SK-N-SH treated with all-trans-retinoic acid at 6 μM for 48 hours (cell line): Measurements from ENCODE around the gene KCTD12.
A peak's percentile ranks its signal among the peaks of the same experiment; 100 is the strongest.

Experiments
- ATAC-seq: fragments of 200-7000 bp; cut with Tn5 transposase; 3 replicates; pipeline ENCODE4 v1.9.1; 2020; ENCODE audit warnings: mild to moderate bottlenecking, moderate library complexity
- ARNTL ChIP-seq: fragments of 450-650 bp; formaldehyde crosslinking; IDR thresholded peaks from 2 replicates; pipeline ENCODE4 v1.5.0; 2020; ENCODE audit warnings: low read depth, mild to moderate bottlenecking, moderate library complexity, borderline replicate concordance
- BACH2 ChIP-seq: fragments of 250-450 bp; sonication (Bioruptor Pico); IDR thresholded peaks from 2 replicates; pipeline ENCODE4 v1.9.0; 2021; ENCODE audit warnings: mild to moderate bottlenecking, borderline replicate concordance
- ESRRG ChIP-seq: fragments of 250-450 bp; sonication (Bioruptor Pico); IDR thresholded peaks from 2 replicates; pipeline ENCODE4 v1.6.1; 2021; ENCODE audit warnings: mild to moderate bottlenecking
- GLIS3 ChIP-seq: fragments of 250-450 bp; sonication (Bioruptor Pico); IDR thresholded peaks from 2 replicates; pipeline ENCODE4 v1.5.0; 2020; ENCODE audit warnings: mild to moderate bottlenecking, moderate library complexity
- ISL1 ChIP-seq: fragments of 250-450 bp; sonication (Bioruptor Pico); IDR thresholded peaks from 2 replicates; pipeline ENCODE4 v2.1.2; 2022; ENCODE audit warnings: mild to moderate bottlenecking, moderate library complexity
- OSR1 ChIP-seq: fragments of 250-450 bp; sonication (Bioruptor Pico); IDR thresholded peaks from 2 replicates; pipeline ENCODE4 v1.8.0; 2022; ENCODE audit warnings: moderate library complexity, mild to moderate bottlenecking, inconsistent platforms
- PPARA ChIP-seq: fragments of 250-450 bp; sonication (Bioruptor Pico); IDR thresholded peaks from 2 replicates; pipeline ENCODE4 v1.5.0; 2020; ENCODE audit warnings: mild to moderate bottlenecking, borderline replicate concordance
- RARB ChIP-seq: fragments of 250-450 bp; sonication (Bioruptor Pico); IDR thresholded peaks from 2 replicates; pipeline ENCODE4 v1.8.0; 2021; ENCODE audit warnings: mild to moderate bottlenecking, moderate library complexity
- SNAI2 ChIP-seq: fragments of 250-450 bp; sonication (Bioruptor Pico); IDR thresholded peaks from 2 replicates; pipeline ENCODE4 v1.5.0; 2020; ENCODE audit warnings: mild to moderate bottlenecking, moderate library complexity
- TCF4 ChIP-seq: fragments of 250-450 bp; sonication (Bioruptor Pico); IDR thresholded peaks from 2 replicates; pipeline ENCODE4 v1.8.0; 2021; ENCODE audit warnings: mild to moderate bottlenecking, moderate library complexity, borderline replicate concordance
- TOX ChIP-seq: fragments of 250-450 bp; sonication (Bioruptor Pico); IDR thresholded peaks from 2 replicates; pipeline ENCODE4 v1.8.0; 2021; ENCODE audit warnings: mild to moderate bottlenecking, moderate library complexity, borderline replicate concordance
- ZC3H10 ChIP-seq: fragments of 250-450 bp; sonication (Bioruptor Pico); IDR thresholded peaks from 2 replicates; pipeline ENCODE4 v1.5.1; 2021; ENCODE audit warnings: mild to moderate bottlenecking, moderate library complexity
- ZFP3 ChIP-seq: fragments of 250-450 bp; sonication (Bioruptor Pico); IDR thresholded peaks from 2 replicates; pipeline ENCODE4 v1.5.0; 2020; ENCODE audit warnings: mild to moderate bottlenecking, moderate library complexity
- ZFP30 ChIP-seq: fragments of 450-650 bp; formaldehyde crosslinking; IDR thresholded peaks from 2 replicates; pipeline ENCODE4 v1.5.0; 2022; ENCODE audit warnings: mild to moderate bottlenecking, moderate library complexity
- ZNF565 ChIP-seq: fragments of 450-650 bp; formaldehyde crosslinking; conservative IDR thresholded peaks from 2 replicates; pipeline ENCODE4 v1.5.0; 2020; ENCODE audit warnings: low read depth, mild to moderate bottlenecking, moderate library complexity
- ZNF70 ChIP-seq: fragments of 450-650 bp; formaldehyde crosslinking; IDR thresholded peaks from 2 replicates; pipeline ENCODE4 v1.5.0; 2020; ENCODE audit warnings: mild to moderate bottlenecking, moderate library complexity
- ZNF8 ChIP-seq: fragments of 450-650 bp; formaldehyde crosslinking; IDR thresholded peaks from 2 replicates; pipeline ENCODE4 v1.5.0; 2020; ENCODE audit warnings: mild to moderate bottlenecking, moderate library complexity
- TF ChIP-seq, protein P1 (sequence below): fragments of 250-450 bp; sonication (Bioruptor Pico); IDR thresholded peaks from 2 replicates; pipeline ENCODE4 v1.5.1; 2021; ENCODE audit warnings: mild to moderate bottlenecking, moderate library complexity
- TF ChIP-seq, protein P2 (sequence below): fragments of 250-450 bp; sonication (Bioruptor Pico); IDR thresholded peaks from 2 replicates; pipeline ENCODE4 v1.8.0; 2021; ENCODE audit warnings: low read depth, mild to moderate bottlenecking, moderate library complexity, borderline replicate concordance
- TF ChIP-seq, protein P3 (sequence below): fragments of 250-450 bp; sonication (Bioruptor Pico); IDR thresholded peaks from 2 replicates; pipeline ENCODE4 v1.8.0; 2020; ENCODE audit warnings: mild to moderate bottlenecking, moderate library complexity, borderline replicate concordance
- TF ChIP-seq, protein P4 (sequence below): fragments of 250-450 bp; sonication (Bioruptor Pico); IDR thresholded peaks from 2 replicates; pipeline ENCODE4 v1.5.1; 2020; ENCODE audit warnings: low read depth, mild to moderate bottlenecking, moderate library complexity
- TF ChIP-seq, protein P5 (sequence below): fragments of 250-450 bp; sonication (Bioruptor Pico); IDR thresholded peaks from 2 replicates; pipeline ENCODE4 v1.5.0; 2020; ENCODE audit warnings: mild to moderate bottlenecking, moderate library complexity

The KCTD12 gene

DNA sequence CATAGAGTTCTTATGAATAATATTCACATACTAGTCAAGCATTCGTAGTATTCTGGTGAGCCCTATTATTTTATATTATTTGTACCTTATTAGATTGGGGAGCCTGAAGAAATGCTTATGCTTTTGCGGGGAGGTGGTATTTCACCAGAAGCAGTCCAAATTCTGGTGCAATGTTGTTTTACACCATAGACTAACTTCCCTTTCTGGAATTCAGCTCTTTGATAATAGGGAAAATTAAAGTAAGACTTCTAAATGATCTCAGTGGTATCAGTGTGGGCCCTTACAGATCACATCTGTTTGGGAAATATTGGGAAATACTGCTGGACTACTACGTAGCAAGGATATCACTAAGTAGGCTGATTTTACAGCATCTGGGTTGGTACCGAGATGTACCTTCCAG lies 34.2 kb downstream of the KCTD12 start:
- no peak for TF ChIP-seq OSR1 (CRISPR knock-in tag)
- TF ChIP-seq TOX (CRISPR knock-in tag) = no peak
- no peak for TF ChIP-seq ZNF8
- TF ChIP-seq SNAI2 (CRISPR knock-in tag) = no peak
- TF ChIP-seq, all 23 proteins: peak for 0

DNA sequence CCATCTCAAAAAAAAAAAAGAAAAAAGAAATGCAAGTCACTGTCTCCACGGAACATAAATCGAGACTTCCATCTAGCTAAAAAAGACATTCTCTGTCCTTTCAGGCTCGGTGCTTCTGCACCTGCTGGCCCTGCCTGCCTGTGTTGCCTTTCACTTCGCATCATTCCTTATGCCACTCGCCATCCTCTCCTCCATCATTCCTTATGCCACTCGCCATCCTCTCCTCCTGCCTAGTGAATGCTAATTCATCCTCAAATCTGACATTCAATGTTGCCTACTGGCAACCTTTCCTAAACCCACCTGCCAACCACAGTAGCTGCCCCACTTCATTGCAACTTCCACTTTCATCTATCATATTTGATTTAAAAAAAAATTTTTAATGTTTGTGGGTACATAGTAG lies 36.7 kb downstream of the KCTD12 start:
- no peak for TF ChIP-seq PPARA (CRISPR knock-in tag)
- TF ChIP-seq ZNF565 = no peak
- TF ChIP-seq, protein P1, sequence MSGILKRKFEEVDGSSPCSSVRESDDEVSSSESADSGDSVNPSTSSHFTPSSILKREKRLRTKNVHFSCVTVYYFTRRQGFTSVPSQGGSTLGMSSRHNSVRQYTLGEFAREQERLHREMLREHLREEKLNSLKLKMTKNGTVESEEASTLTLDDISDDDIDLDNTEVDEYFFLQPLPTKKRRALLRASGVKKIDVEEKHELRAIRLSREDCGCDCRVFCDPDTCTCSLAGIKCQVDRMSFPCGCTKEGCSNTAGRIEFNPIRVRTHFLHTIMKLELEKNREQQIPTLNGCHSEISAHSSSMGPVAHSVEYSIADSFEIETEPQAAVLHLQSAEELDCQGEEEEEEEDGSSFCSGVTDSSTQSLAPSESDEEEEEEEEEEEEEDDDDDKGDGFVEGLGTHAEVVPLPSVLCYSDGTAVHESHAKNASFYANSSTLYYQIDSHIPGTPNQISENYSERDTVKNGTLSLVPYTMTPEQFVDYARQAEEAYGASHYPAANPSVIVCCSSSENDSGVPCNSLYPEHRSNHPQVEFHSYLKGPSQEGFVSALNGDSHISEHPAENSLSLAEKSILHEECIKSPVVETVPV = no peak
- no peak for TF ChIP-seq ESRRG (CRISPR knock-in tag)
- no peak for ATAC-seq

More for the DNA sequence above, 34.2 kb downstream of the KCTD12 start:
- no peak for ATAC-seq

DNA sequence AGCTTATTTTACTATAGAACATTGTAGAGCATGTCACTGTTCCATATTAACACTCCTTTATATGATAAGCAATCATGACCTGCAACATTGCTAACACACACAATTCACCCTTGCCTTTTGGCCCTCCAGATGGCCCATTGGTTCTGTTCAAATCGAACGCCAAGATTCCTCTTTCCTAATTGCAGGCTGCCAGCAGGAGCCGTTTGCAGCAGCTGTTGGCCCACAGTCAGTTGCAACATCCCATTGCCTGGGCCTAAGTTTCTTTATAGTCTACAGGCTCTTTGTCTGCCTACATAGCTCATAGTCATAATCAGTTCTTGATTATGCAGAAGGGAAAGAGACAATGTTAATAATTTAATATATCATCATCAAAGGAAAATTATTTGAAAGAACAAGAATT lies 37.6 kb downstream of the KCTD12 start:
- no peak for ATAC-seq
- TF ChIP-seq TCF4 (peak; percentile 37; the same call in 1 of the 2 replicates), ZC3H10 (no peak)

DNA sequence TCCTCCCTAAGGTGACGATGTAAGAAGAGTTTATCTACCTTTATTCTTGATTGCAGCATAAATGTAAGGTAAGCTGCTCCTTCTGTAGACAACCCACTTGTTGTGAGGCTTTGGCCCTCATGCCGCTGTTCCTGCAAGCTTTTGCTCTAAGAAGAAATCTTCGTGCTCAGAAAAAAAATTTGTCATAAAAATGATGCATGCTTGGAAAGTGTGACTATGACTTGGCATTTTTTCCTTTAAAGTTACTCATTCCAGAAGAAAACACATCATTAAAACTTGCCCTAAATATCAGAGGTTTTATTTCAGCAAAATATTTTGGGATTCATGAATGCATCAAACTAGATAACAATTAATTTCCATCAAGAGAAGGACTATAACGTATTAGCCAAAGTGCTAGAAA lies 39.8 kb downstream of the KCTD12 start:
- no peak for TF ChIP-seq BACH2
- no peak for TF ChIP-seq GLIS3 (CRISPR knock-in tag)
- no peak for TF ChIP-seq OSR1 (CRISPR knock-in tag)
- TF ChIP-seq, protein P2, sequence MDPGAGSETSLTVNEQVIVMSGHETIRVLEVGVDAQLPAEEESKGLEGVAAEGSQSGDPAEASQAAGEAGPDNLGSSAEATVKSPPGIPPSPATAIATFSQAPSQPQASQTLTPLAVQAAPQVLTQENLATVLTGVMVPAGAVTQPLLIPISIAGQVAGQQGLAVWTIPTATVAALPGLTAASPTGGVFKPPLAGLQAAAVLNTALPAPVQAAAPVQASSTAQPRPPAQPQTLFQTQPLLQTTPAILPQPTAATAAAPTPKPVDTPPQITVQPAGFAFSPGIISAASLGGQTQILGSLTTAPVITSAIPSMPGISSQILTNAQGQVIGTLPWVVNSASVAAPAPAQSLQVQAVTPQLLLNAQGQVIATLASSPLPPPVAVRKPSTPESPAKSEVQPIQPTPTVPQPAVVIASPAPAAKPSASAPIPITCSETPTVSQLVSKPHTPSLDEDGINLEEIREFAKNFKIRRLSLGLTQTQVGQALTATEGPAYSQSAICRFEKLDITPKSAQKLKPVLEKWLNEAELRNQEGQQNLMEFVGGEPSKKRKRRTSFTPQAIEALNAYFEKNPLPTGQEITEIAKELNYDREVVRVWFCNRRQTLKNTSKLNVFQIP (CRISPR knock-in tag) = no peak
- TF ChIP-seq PPARA (CRISPR knock-in tag) = no peak
- no peak for TF ChIP-seq ZNF565
- no peak for TF ChIP-seq ZNF8
- TF ChIP-seq ZFP30 = no peak
- TF ChIP-seq SNAI2 (CRISPR knock-in tag) = no peak
- no peak for TF ChIP-seq TCF4
- TF ChIP-seq, protein P3, sequence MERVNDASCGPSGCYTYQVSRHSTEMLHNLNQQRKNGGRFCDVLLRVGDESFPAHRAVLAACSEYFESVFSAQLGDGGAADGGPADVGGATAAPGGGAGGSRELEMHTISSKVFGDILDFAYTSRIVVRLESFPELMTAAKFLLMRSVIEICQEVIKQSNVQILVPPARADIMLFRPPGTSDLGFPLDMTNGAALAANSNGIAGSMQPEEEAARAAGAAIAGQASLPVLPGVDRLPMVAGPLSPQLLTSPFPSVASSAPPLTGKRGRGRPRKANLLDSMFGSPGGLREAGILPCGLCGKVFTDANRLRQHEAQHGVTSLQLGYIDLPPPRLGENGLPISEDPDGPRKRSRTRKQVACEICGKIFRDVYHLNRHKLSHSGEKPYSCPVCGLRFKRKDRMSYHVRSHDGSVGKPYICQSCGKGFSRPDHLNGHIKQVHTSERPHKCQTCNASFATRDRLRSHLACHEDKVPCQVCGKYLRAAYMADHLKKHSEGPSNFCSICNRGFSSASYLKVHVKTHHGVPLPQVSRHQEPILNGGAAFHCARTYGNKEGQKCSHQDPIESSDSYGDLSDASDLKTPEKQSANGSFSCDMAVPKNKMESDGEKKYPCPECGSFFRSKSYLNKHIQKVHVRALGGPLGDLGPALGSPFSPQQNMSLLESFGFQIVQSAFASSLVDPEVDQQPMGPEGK (CRISPR knock-in tag) = no peak
- no peak for TF ChIP-seq ESRRG (CRISPR knock-in tag)
- TF ChIP-seq RARB (CRISPR knock-in tag) = no peak
- no peak for TF ChIP-seq ISL1 (CRISPR knock-in tag)
- TF ChIP-seq ZFP3 (CRISPR knock-in tag) = no peak
- TF ChIP-seq, protein P4, sequence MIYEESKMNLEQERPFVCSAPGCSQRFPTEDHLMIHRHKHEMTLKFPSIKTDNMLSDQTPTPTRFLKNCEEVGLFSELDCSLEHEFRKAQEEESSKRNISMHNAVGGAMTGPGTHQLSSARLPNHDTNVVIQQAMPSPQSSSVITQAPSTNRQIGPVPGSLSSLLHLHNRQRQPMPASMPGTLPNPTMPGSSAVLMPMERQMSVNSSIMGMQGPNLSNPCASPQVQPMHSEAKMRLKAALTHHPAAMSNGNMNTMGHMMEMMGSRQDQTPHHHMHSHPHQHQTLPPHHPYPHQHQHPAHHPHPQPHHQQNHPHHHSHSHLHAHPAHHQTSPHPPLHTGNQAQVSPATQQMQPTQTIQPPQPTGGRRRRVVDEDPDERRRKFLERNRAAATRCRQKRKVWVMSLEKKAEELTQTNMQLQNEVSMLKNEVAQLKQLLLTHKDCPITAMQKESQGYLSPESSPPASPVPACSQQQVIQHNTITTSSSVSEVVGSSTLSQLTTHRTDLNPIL (CRISPR knock-in tag) = no peak
- no peak for TF ChIP-seq ZC3H10
- no peak for TF ChIP-seq ARNTL (CRISPR knock-in tag)
- no peak for TF ChIP-seq ZNF70 (CRISPR knock-in tag)
- TF ChIP-seq, protein P5, sequence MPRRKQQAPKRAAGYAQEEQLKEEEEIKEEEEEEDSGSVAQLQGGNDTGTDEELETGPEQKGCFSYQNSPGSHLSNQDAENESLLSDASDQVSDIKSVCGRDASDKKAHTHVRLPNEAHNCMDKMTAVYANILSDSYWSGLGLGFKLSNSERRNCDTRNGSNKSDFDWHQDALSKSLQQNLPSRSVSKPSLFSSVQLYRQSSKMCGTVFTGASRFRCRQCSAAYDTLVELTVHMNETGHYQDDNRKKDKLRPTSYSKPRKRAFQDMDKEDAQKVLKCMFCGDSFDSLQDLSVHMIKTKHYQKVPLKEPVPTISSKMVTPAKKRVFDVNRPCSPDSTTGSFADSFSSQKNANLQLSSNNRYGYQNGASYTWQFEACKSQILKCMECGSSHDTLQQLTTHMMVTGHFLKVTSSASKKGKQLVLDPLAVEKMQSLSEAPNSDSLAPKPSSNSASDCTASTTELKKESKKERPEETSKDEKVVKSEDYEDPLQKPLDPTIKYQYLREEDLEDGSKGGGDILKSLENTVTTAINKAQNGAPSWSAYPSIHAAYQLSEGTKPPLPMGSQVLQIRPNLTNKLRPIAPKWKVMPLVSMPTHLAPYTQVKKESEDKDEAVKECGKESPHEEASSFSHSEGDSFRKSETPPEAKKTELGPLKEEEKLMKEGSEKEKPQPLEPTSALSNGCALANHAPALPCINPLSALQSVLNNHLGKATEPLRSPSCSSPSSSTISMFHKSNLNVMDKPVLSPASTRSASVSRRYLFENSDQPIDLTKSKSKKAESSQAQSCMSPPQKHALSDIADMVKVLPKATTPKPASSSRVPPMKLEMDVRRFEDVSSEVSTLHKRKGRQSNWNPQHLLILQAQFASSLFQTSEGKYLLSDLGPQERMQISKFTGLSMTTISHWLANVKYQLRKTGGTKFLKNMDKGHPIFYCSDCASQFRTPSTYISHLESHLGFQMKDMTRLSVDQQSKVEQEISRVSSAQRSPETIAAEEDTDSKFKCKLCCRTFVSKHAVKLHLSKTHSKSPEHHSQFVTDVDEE (CRISPR knock-in tag) = no peak
- peak; percentile 40 for ATAC-seq
